Measurements from ENCODE around the gene MAMDC2.

DNA sequence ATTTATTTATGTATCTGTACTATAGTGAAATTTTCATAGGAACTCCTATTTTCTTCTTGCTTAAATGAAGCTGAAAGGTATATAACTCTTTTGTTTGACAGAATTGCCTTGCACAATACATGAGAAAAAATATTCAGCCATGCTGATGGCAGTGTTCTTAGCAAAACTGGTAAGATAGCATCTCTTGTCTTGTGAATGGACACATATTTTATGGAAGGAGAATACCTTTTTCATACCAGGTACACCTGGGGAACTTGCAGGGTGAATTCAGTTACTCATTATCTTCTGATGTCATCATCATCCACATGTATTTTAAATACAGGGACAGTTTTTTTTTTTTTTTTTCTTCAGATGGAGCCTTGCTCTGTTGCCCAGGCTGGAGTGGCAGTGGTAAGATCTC, 49.4 kb downstream of the MAMDC2 start:
- TF ChIP-seq, protein P1, sequence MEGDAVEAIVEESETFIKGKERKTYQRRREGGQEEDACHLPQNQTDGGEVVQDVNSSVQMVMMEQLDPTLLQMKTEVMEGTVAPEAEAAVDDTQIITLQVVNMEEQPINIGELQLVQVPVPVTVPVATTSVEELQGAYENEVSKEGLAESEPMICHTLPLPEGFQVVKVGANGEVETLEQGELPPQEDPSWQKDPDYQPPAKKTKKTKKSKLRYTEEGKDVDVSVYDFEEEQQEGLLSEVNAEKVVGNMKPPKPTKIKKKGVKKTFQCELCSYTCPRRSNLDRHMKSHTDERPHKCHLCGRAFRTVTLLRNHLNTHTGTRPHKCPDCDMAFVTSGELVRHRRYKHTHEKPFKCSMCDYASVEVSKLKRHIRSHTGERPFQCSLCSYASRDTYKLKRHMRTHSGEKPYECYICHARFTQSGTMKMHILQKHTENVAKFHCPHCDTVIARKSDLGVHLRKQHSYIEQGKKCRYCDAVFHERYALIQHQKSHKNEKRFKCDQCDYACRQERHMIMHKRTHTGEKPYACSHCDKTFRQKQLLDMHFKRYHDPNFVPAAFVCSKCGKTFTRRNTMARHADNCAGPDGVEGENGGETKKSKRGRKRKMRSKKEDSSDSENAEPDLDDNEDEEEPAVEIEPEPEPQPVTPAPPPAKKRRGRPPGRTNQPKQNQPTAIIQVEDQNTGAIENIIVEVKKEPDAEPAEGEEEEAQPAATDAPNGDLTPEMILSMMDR (IDR thresholded peaks at IDR 0.05): no peak
- TF ChIP-seq EZH2 (IDR thresholded peaks at IDR 0.05; ENCODE audit: borderline replicate concordance, insufficient read depth, low read depth, low read length, poor library complexity, severe bottlenecking): no peak

Data from B cell (primary cell).